Adrenal gland (tissue), 5 donors: ENCODE data around the gene XK.

Experiments used
- CTCF ChIP-seq, 6 experiments: fragments of 450-650 bp in 4 of 6; fragments of 200-600 bp in 2 of 6; sonication (generic) in 1 of 6; IDR thresholded peaks; 1 replicate in 5 of 6; 2 replicates in 1 of 6; pipeline versions ENCODE4 v1.5.1 to v1.8.0; 2016 to 2021; ENCODE audit warnings: antibody characterized with exemption in 6 of 6, mild to moderate bottlenecking in 2 of 6, moderate library complexity in 1 of 6
- POLR2A ChIP-seq, 2 donors: fragments of 450-650 bp; IDR thresholded peaks; one replicate each; pipeline ENCODE4 v1.6.1; 2017; ENCODE audit warnings: antibody characterized with exemption in 2 of 2, mild to moderate bottlenecking in 2 of 2, moderate library complexity in 1 of 2
- donor health status: DM: no; HTN: no; CAD: no.

GRCh38 chrX:37690119-37690518 lies 4.5 kb downstream of the XK start:
- TF ChIP-seq CTCF (IDR thresholded peaks at IDR 0.05) (no peak), POLR2A (IDR thresholded peaks at IDR 0.05) (no peak)
